Neural cell (in vitro differentiated cells): ENCODE data around the gene RAB18. TPM values are rescaled to one million over a fixed set of nuclear protein-coding genes. Genes with fewer than 3 reads are reported as not detected.
"Not testable (repeated sequence)": the region's sequence is repeated elsewhere in the genome, so short reads cannot be mapped to it uniquely, and the experiment has no call there.

Experiments used
- H2AFZ ChIP-seq: fragments of 200-600, 300-800 bp; sonication (generic), shearing (Covaris generic); 2 replicates; pipeline ENCODE4 v1.6.0; 2014; ENCODE audit warnings: low read depth, mild to moderate bottlenecking, antibody characterized with exemption, low read length, moderate library complexity
- H3F3A ChIP-seq: fragments of 200-600 bp; shearing (Covaris generic); 2 replicates; pipeline ENCODE4 v1.6.1; 2016; ENCODE audit warnings: mild to moderate bottlenecking, moderate library complexity, mixed read lengths, antibody characterized with exemption, low read length; ENCODE audit not compliant: insufficient read depth, poor library complexity, severe bottlenecking
- H3K27ac ChIP-seq: fragments of 200-600, 300-800 bp; sonication (generic), shearing (Covaris generic); 2 replicates; pipeline ENCODE4 v1.5.1; 2014; ENCODE audit warnings: mild to moderate bottlenecking, low read length, moderate library complexity
- H3K27me3 ChIP-seq: fragments of 300-800, 200-600 bp; sonication (generic), shearing (Covaris generic); 2 replicates; pipeline ENCODE4 v1.6.0; 2014; ENCODE audit warnings: mild to moderate bottlenecking, low read depth, low read length, moderate library complexity; ENCODE audit not compliant: insufficient read depth
- H3K36me3 ChIP-seq: fragments of 300-800, 200-600 bp; sonication (generic), shearing (Covaris generic); 2 replicates; pipeline ENCODE4 v1.5.1; 2014; ENCODE audit warnings: mild to moderate bottlenecking, antibody characterized with exemption, low read length, moderate library complexity; ENCODE audit not compliant: insufficient read depth
- H3K4me2 ChIP-seq: fragments of 300-800, 200-600 bp; sonication (generic), shearing (Covaris generic); 2 replicates; pipeline ENCODE4 v1.6.0; 2014; ENCODE audit warnings: mild to moderate bottlenecking, low read length
- H3K4me3 ChIP-seq: fragments of 300-800, 200-600 bp; sonication (generic), shearing (Covaris generic); 2 replicates; pipeline ENCODE4 v1.5.1; 2014; ENCODE audit warnings: mild to moderate bottlenecking, low read length, moderate library complexity
- H3K79me2 ChIP-seq: fragments of 200-600 bp; shearing (Covaris generic); replicated peaks from 2 replicates; pipeline ENCODE4 v1.6.0; 2014; ENCODE audit warnings: mild to moderate bottlenecking, low read length, moderate library complexity; ENCODE audit not compliant: insufficient read depth
- H3K9ac ChIP-seq: fragments of 300-800, 200-600 bp; sonication (generic), shearing (Covaris generic); 2 replicates; pipeline ENCODE4 v1.6.1; 2016; ENCODE audit warnings: mild to moderate bottlenecking, low read length, mixed read lengths
- H3K9me2 ChIP-seq: fragments of 200-600 bp; shearing (Covaris generic); 2 replicates; pipeline ENCODE4 v1.6.1; 2016; ENCODE audit warnings: mild to moderate bottlenecking, low read length, mixed read lengths; ENCODE audit not compliant: insufficient read depth
- H3K9me3 ChIP-seq: fragments of 200-600, 300-800 bp; sonication (generic), shearing (Covaris generic); 2 replicates; pipeline ENCODE4 v1.6.1; 2016; ENCODE audit warnings: mild to moderate bottlenecking, mixed run types, low read length, moderate library complexity, mixed read lengths
- H4K20me1 ChIP-seq: fragments of 200-600 bp; shearing (Covaris generic); 2 replicates; pipeline ENCODE4 v1.6.1; 2016; ENCODE audit warnings: mild to moderate bottlenecking, mixed run types; ENCODE audit not compliant: insufficient read depth
- CTCF ChIP-seq: fragments of 450-650 bp; IDR thresholded peaks from 2 replicates; pipeline ENCODE4 v1.5.1; 2014; ENCODE audit warnings: antibody characterized with exemption, mild to moderate bottlenecking, moderate library complexity; ENCODE audit not compliant: poor library complexity, severe bottlenecking
- EP300 ChIP-seq: fragments of 450-650 bp; conservative IDR thresholded peaks from 2 replicates; pipeline ENCODE4 v1.6.1; 2014; ENCODE audit warnings: antibody characterized with exemption, mild to moderate bottlenecking, moderate library complexity; ENCODE audit not compliant: poor library complexity, severe bottlenecking
- EZH2 ChIP-seq: fragments of 200-600, 300-800 bp; shearing (Covaris generic), sonication (generic); IDR thresholded peaks from 2 replicates; pipeline ENCODE4 v1.6.1; 2014; ENCODE audit warnings: antibody characterized with exemption, low read length, borderline replicate concordance, mild to moderate bottlenecking; ENCODE audit not compliant: insufficient read depth, poor library complexity, severe bottlenecking
- MXI1 ChIP-seq: fragments of 450-650 bp; conservative IDR thresholded peaks from 2 replicates; pipeline ENCODE4 v1.6.1; 2014; ENCODE audit warnings: antibody characterized with exemption, mild to moderate bottlenecking; ENCODE audit not compliant: poor library complexity, severe bottlenecking
- POLR2AphosphoS5 ChIP-seq: IDR thresholded peaks from 2 replicates; pipeline ENCODE4 v1.6.1; 2012
- RAD21 ChIP-seq: fragments of 450-650 bp; conservative IDR thresholded peaks from 2 replicates; pipeline ENCODE4 v1.6.1; 2014; ENCODE audit warnings: antibody characterized with exemption, mild to moderate bottlenecking, moderate library complexity
- REST ChIP-seq: IDR thresholded peaks from 2 replicates; pipeline ENCODE4 v1.6.1; 2012; ENCODE audit warnings: borderline replicate concordance
- SMC3 ChIP-seq: fragments of 450-650 bp; conservative IDR thresholded peaks from 2 replicates; pipeline ENCODE4 v1.6.1; 2014; ENCODE audit warnings: antibody characterized with exemption, mild to moderate bottlenecking, moderate library complexity; ENCODE audit not compliant: poor library complexity
- TAF1 ChIP-seq: IDR thresholded peaks from 2 replicates; pipeline ENCODE4 v1.6.1; 2012; ENCODE audit warnings: low read depth
- polyA plus RNA-seq: library from polyadenylated mRNA; depleted of rRNA; stranded (reverse); fragments of >200 nt; gene quantifications from 2 replicates; pipeline ENCODE4 v1.2.3, GENCODE V29; 2014

Gene RAB18
- polyA plus RNA-seq, 1 donor from 2014 or later: 122 TPM

GRCh38 chr10:27504808-27505460 lies 830 bp downstream of the RAB18 start:
- Histone ChIP-seq H3K36me3 (no peaks in the 10 kb centered on the region), H3K9me2 (no peaks in the 10 kb centered on the region), H3K9ac (peak overlapping the region; percentile 90), H3K27ac (peak overlapping the region; percentile 86), H2AFZ (peak overlapping the region; percentile 80), H3K4me3 (peak overlapping the region; percentile 83), H3K9me3 (no peaks in the 10 kb centered on the region), H3K4me2 (peak overlapping the region; percentile 95), H4K20me1 (no peaks in the 10 kb centered on the region), H3K27me3 (no peaks in the 10 kb centered on the region), H3K79me2 (peaks cover 50% of the 10 kb centered on the region), H3F3A (no peaks in the 10 kb centered on the region)
- TF ChIP-seq SMC3 (no peak), MXI1 (no peak), POLR2AphosphoS5 (no peak), RAD21 (no peak), EZH2 (no peak), CTCF (no peak), REST (no peak)

GRCh38 chr10:27505537-27505936 lies 1.4 kb downstream of the RAB18 start:
- H3K27me3 ChIP-seq, H3K9ac ChIP-seq, H3K9me3 ChIP-seq, H3K27ac ChIP-seq, H4K20me1 ChIP-seq, H3K36me3 ChIP-seq, H3K9me2 ChIP-seq, H3F3A ChIP-seq, H2AFZ ChIP-seq: not testable (repeated sequence)
- peak overlapping the region; percentile 95 for H3K4me2 ChIP-seq
- peaks cover 50% of the 10 kb centered on the region for H3K79me2 ChIP-seq
- peak overlapping the region; percentile 83 for H3K4me3 ChIP-seq

GRCh38 chr10:27506280-27506679 lies 2.2 kb downstream of the RAB18 start:
- H3K4me3 ChIP-seq: peak overlapping the region; percentile 83
- H3K27ac ChIP-seq: no peak overlapping the region
- H3K79me2 ChIP-seq: peaks cover 50% of the 10 kb centered on the region
- H4K20me1 ChIP-seq: no peaks in the 10 kb centered on the region
- no peaks in the 10 kb centered on the region for H3K9me3 ChIP-seq
- H3K4me2 ChIP-seq: no peak overlapping the region
- H3K9ac ChIP-seq: no peak overlapping the region
- H3K36me3 ChIP-seq: no peaks in the 10 kb centered on the region
- no peak for TF ChIP-seq REST
- TF ChIP-seq MXI1: no peak
- no peak for TF ChIP-seq TAF1
- TF ChIP-seq SMC3: no peak
- no peak for TF ChIP-seq POLR2AphosphoS5
- no peak for TF ChIP-seq CTCF
- TF ChIP-seq EP300: no peak
- no peak for TF ChIP-seq EZH2
- no peak for TF ChIP-seq RAD21
- H3K27me3 ChIP-seq: no peaks in the 10 kb centered on the region
- H3K9me2 ChIP-seq: no peaks in the 10 kb centered on the region
- H2AFZ ChIP-seq: no peak overlapping the region
- no peaks in the 10 kb centered on the region for H3F3A ChIP-seq
